ENCODE data around the gene RAB36. TPM values are rescaled to one million over a fixed set of nuclear protein-coding genes. Genes with fewer than 3 reads are reported as not detected.

RAB36 gene
- total and polyA plus RNA-seq, 9 of the 15 experiments (the other 6 are each of a cell fraction or from before 2014, with no cell fraction given), result 0.04 to 0.50 (median 0.08) TPM; not detected in 3

GRCh38 chr22:23098718-23099530, 46.4 kb upstream of the RAB36 start (continued):
- TF ChIP-seq ATF2 (CRISPR knock-in tag; IDR thresholded peaks at IDR 0.05) (no peak), RCOR1 (IDR thresholded peaks at IDR 0.05; ENCODE audit: borderline replicate concordance in 1 of 2, low read depth in 2 of 2, low read length in 2 of 2) (0 out of 4 replicates have a peak, but pooled peaks of 1 of the 2 experiments have one; percentile 4), NCOA1 (IDR thresholded peaks at IDR 0.05; ENCODE audit: low read depth) (no peak)

GRCh38 chr22:23099531-23099804, 45.8 kb upstream of the RAB36 start:
- Histone ChIP-seq H4K20me1 (replicated peaks; ENCODE audit: control insufficient read depth, insufficient read depth, low read length) (peaks cover 100% of the 10 kb centered on the region), H3K4me2 (ENCODE audit: insufficient read depth, low read length) (no peak overlapping the region), H3K79me2 (ENCODE audit: control insufficient read depth, insufficient read depth, low read length) (no peaks in the 10 kb centered on the region), H2AFZ (ENCODE audit: low read depth, low read length) (no peak overlapping the region), H3K9ac (ENCODE audit: insufficient read depth in 1 of 2, low read depth in 2 of 2, low read length in 2 of 2) (peak overlapping the region in 1 of 2 experiments; percentile 30; a peak in 2 of 4 replicates), H3K9me3 (replicated peaks; ENCODE audit: control insufficient read depth, insufficient read depth, low read depth, low read length) (no peaks in the 10 kb centered on the region), H3K9me1 (ENCODE audit: control insufficient read depth, insufficient read depth, low read length) (peaks cover 11% of the 10 kb centered on the region), H3K4me1 (replicated peaks in 1 of 2; ENCODE audit: control insufficient read depth in 2 of 2, insufficient read depth in 2 of 2, low read length in 2 of 2) (peaks cover 0 to 43% of the 10 kb centered on the region in 2 experiments; a peak in 3 of 5 replicates), H3K27ac (ENCODE audit: extremely low read depth, low read depth, low read length) (no peak overlapping the region), H3K27me3 (ENCODE audit: control insufficient read depth in 2 of 2, insufficient read depth in 2 of 2, low read length in 2 of 2) (peaks cover 95 to 100% of the 10 kb centered on the region in 2 experiments), H3K4me3 (no peak overlapping the region), H3K36me3 (ENCODE audit: control insufficient read depth, insufficient read depth, low read length) (no peaks in the 10 kb centered on the region)
- DNase-seq (ENCODE audit: extremely low read depth in 1 of 4, low spot score in 3 of 4) (peak in 1 of 4 experiments; percentile 58), ATAC-seq (no peak), FAIRE-seq (no peak)
- WGBS (ENCODE audit: insufficient coverage, low coverage, missing lambda C conversion rate), result 2% methylated on average over 6 of the region's 6 CpGs
- CTCF ChIA-PET (ENCODE audit: low intra/inter-chr PET ratio), result no interaction called here
- POLR2A ChIA-PET, result interaction anchor here (0.5 to 19.9 kb wide), 9 partner anchors 13 to 232 kb away, joined by 3 to 414 read pairs (median 3); partner anchors contain the start of gene GNAZ
- intact Hi-C loops (cut with micrococcal nuclease) (no loop called here), in situ Hi-C loops (cut with MboI) (no loop called here)
- BruUV-seq (replicated peaks), result no TSS peak
- TF ChIP-seq ARID1B (IDR thresholded peaks at IDR 0.05) (no peak), STAT6 (CRISPR knock-in tag; IDR thresholded peaks at IDR 0.05) (0 out of 2 replicates have a peak, but pooled peaks have one; percentile 17)

All from K562 (cell line).